HG03460 (cell line): ENCODE data around the gene RSPRY1.
"Not testable (repeated sequence)": the region's sequence is repeated elsewhere in the genome, so short reads cannot be mapped to it uniquely, and the experiment has no call there.

Experiments
- ATAC-seq: cut with Tn5 transposase; IDR thresholded peaks from one replicate; pipeline ENCODE4 v1.9.1; 2021; ENCODE audit not compliant: unreplicated experiment

RSPRY1 gene

DNA sequence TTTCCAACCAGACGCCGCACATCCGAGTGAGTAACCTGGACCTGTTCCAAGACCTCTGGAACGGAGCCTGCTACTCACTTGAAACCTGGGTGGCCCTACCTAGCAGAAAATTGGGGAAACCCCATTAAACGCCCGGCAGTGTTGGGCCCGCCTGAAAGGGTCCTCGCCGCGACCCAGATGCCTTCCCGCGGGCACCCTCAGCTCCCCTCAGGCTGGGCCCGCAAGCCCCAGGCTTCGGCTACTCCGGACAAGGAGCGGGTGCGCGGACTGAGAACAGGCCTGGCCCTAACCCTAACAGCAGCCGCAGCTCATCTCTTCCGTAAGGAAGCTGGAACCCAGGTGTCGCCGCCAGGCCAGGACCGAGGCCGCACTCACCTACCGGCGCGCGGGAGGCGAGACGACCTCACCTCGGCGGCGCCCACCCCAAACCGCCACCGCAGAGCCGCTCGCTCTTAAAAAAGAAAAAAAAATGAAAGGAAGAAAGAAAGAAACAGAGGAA lies 634 bp upstream of the RSPRY1 start:
- ATAC-seq, result peak; percentile 33

- no peak for ATAC-seq
Measured at GRCh38 chr16:57186872-57187854, 1.0 kb downstream of the RSPRY1 start.

DNA sequence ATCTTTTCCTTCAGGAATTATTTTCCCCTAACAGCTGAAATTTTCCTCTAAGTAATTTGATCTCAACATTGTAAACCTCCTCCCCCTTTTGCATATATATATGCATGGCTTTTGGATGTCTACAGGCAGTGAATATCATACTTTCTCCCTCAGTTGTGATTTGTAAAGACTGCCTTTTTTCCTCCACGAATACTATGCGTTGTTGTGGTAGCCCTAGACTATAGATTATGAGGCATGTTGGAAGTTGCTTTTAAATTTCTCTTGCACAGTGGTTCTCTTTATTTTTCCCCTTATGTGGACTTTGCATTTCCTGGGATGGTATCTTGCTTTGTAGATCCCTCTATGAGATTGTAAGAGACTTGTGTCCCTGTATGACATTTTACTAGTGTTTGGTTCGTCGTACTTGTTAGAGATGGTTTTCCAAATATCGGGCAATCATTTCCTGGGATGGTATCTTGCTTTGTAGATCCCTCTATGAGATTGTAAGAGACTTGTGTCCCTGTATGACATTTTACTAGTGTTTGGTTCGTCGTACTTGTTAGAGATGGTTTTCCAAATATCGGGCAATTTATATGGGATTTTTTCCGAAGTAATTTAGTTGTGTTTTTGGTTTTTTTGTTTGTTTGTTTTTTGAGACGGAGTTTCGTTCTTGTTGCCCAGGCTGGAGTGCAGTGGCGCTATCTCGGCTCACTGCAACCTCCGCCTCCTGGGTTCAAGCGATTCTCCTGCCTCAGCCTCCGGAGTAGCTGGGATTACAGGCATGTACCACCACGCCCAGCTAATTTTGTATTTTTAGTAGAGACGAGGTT lies 2.0 kb downstream of the RSPRY1 start:
- not testable (repeated sequence) for ATAC-seq

DNA sequence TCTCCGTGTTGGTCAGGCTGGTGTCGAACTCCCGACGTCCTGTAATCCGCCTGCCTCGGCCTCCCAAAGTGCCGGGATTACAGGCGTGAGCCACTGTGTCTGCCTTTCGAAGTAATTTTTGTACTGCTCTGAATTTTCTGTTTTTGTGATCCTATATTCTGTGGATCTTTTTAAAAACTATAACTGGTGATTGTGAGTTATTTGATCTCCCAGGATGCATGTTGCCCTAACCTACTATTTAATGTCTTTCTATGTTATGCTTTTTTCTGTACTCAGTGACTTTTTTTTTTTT lies 2.5 kb downstream of the RSPRY1 start:
- ATAC-seq, result no peak

GRCh38 chr16:57189527-57189926 lies 3.4 kb downstream of the RSPRY1 start:
- not testable (repeated sequence) for ATAC-seq

DNA sequence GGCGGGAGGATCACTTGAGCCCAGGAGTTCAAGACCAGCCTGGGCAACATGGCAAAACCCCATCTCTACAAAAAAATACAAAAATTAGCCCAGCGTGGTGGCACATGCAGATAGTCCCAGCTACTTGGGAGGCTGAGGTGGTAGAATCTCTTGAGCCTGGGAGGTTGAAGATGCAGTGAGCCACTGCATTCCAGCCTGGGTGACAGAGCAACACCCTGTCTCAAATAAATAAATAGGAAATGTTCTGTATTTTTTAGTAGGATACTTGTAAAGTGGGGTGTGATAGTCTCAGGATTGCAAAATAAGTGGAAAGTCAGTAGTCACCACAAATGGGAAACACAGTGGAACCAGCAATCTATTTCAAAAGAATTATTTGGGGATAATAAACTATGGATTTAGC lies 4.0 kb downstream of the RSPRY1 start:
- ATAC-seq, result no peak

GRCh38 chr16:57191056-57191571 lies 5.0 kb downstream of the RSPRY1 start:
- ATAC-seq, result no peak

DNA sequence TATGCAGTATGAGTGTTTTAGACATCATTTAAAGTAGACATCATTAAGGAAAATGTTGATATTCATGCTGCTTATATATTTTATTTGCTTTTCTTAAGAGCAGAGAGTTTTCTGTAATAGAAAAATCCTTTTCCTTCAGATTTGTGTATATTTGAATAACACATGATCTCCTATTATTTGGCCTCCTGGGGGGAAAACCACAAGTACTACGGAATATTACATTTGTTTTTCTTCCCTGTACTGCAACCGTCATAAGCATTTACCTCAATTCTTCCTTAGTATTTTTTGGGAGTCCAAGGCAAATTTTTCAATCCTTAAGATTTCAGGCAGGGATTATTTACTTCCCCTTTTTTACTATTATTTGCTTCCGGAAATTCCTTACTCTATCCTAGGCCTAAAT lies 6.0 kb downstream of the RSPRY1 start:
- ATAC-seq, result no peak

GRCh38 chr16:57192720-57193486 lies 6.8 kb downstream of the RSPRY1 start:
- no peak for ATAC-seq

DNA sequence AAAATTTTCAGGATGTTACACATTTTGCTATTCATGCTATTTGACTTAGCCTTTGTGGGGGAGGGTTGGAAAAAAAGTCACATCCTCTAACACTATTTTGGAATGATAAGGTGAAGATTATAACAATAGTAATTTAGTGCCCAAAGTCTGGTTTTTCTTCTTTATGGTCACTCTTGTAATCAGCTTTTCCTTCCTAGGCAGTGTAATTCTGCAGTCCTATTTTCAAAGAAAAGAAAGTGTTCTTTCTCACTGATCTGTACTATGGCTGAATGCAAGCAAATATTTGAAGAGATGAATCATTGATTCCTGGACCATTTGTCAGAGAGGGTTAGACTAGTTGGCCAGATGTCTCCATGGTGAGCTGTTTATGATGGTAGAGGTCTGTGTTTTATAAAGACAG lies 8.4 kb downstream of the RSPRY1 start:
- no peak for ATAC-seq

- no peak for ATAC-seq
Measured at GRCh38 chr16:57196286-57196685, 10.2 kb downstream of the RSPRY1 start.

GRCh38 chr16:57196753-57197152 lies 10.6 kb downstream of the RSPRY1 start:
- no peak for ATAC-seq

GRCh38 chr16:57200321-57200720 lies 14.2 kb downstream of the RSPRY1 start:
- not testable (repeated sequence) for ATAC-seq

DNA sequence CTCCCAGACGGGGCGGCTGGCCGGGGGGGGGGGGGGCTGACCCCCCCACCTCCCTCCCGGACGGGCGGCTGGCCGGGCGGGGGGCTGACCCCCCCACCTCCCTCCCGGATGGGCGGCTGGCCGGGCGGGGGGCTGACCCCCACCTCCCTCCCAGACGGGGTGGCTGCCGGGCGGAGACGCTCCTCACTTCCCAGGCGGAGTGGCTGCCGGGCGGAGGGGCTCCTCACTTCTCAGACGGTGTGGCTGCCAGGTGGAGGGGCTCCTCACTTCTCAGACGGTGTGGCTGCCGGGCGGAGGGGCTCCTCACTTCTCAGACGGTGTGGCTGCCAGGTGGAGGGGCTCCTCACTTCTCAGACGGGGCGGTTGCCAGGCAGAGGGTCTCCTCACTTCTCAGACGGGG lies 14.8 kb downstream of the RSPRY1 start:
- ATAC-seq, result not testable (repeated sequence)

DNA sequence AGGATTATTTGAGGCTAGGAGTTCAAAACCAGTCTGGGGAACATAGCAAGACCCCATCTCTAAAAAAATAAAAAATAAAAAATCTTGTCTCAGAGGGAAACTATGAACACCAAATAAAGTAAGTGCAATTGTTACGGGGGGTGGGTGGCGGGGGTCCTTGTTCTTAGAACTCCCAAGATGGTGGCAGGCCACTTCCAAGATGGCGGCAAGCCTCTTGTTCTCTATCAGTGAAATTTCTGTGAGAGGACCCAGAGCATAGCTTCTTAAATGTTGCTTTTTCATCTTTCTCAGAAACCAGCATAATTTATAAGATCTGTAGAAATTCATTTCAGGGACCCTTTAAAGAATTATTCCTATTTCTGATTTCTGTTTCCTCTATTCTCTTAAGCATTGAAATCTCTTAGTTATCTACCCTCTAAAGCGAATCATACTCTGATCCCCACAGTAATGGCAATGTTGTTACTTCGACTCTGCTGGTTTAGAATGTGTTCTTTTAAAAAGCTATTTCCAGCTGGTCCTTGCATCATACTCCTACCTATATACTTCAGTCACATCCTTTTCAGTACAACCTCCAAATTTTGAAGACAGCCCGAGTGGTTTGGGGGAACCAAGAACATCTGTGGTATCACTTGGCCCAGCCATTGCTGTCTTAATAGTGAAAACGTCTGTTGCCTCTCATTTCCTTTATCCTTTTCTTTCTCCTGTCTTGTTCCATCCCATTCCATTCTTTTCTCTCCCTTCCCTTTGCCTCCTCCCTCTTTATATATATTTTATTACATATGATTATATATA lies 16.2 kb downstream of the RSPRY1 start:
- ATAC-seq, result no peak

- ATAC-seq, result no peak
Measured at GRCh38 chr16:57203451-57203850, 17.3 kb downstream of the RSPRY1 start.

- no peak for ATAC-seq
Measured at GRCh38 chr16:57204675-57205074, 18.5 kb downstream of the RSPRY1 start.

DNA sequence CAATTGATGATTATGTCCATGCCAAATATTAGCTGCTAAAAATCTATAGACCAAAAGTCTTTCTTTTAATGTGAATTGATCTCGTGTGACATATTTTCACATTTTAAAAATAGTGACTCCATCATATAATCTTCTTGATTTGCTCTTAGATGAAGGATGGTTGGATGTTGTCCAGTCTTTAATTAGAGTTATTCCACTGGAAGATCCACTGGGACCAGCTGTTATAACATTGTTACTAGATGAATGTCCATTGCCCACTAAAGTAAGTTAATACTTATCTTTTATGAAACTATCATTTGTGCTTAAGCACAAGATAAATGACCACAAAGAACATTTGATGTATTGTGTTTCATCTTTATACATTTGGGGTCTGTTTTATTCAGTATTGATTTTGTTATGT lies 22.8 kb downstream of the RSPRY1 start:
- no peak for ATAC-seq

GRCh38 chr16:57209780-57210179 lies 23.7 kb downstream of the RSPRY1 start:
- ATAC-seq, result no peak

- no peak for ATAC-seq
Measured at GRCh38 chr16:57213462-57213861, 27.3 kb downstream of the RSPRY1 start.
